Fibroblast of lung (primary cell): ENCODE data around the gene NFATC2. TPM values are rescaled to one million over a fixed set of nuclear protein-coding genes. Genes with fewer than 3 reads are reported as not detected.

ENCODE experiments used
- DNase-seq, 2 donors: peaks; one replicate each; pipeline versions ENCODE4 v3.0.0 to v3.0.0-alpha.2; 2010; ENCODE audit warnings: low read depth in 2 of 2
- H2AFZ ChIP-seq: 2 replicates; pipeline ENCODE4 v1.5.1; 2012; ENCODE audit warnings: low read length, control low read depth, inconsistent platforms
- H3K27ac ChIP-seq: 2 replicates; pipeline ENCODE4 v1.5.1; 2011; ENCODE audit warnings: low read length, control low read depth; ENCODE audit not compliant: insufficient read depth
- H3K27me3 ChIP-seq: 2 replicates; pipeline ENCODE4 v1.5.1; 2011; ENCODE audit warnings: mild to moderate bottlenecking, low read length; ENCODE audit not compliant: control insufficient read depth, insufficient read depth
- H3K36me3 ChIP-seq: 2 replicates; pipeline ENCODE4 v1.5.1; 2011; ENCODE audit warnings: low read length; ENCODE audit not compliant: control insufficient read depth, insufficient read depth
- H3K4me1 ChIP-seq: 2 replicates; pipeline ENCODE4 v1.5.1; 2011; ENCODE audit warnings: low read length; ENCODE audit not compliant: control insufficient read depth, insufficient read depth; ENCODE audit errors: extremely low read depth
- H3K4me2 ChIP-seq: 2 replicates; pipeline ENCODE4 v1.5.1; 2011; ENCODE audit warnings: low read length, control low read depth; ENCODE audit not compliant: insufficient read depth; ENCODE audit errors: extremely low read depth
- H3K4me3 ChIP-seq, 4 experiments: fragments of 200-600 bp in 1 of 4; sonication (generic) in 1 of 4; replicated peaks in 1 of 4; 2 replicates each; pipeline ENCODE4 v1.5.1; 2011 to 2016; ENCODE audit warnings: low read length in 4 of 4, low read depth in 3 of 4, mild to moderate bottlenecking in 3 of 4, control low read depth in 2 of 4, inconsistent platforms in 1 of 4, mixed read lengths in 1 of 4; ENCODE audit not compliant: insufficient read depth in 1 of 4; ENCODE audit errors: control extremely low read depth in 1 of 4
- H3K79me2 ChIP-seq: 2 replicates; pipeline ENCODE4 v1.5.1; 2012; ENCODE audit warnings: mild to moderate bottlenecking, low read length, inconsistent platforms; ENCODE audit not compliant: control insufficient read depth, insufficient read depth
- H3K9ac ChIP-seq: 2 replicates; pipeline ENCODE4 v1.5.1; 2011; ENCODE audit warnings: mild to moderate bottlenecking, low read length, control low read depth; ENCODE audit not compliant: insufficient read depth
- H3K9me3 ChIP-seq: 2 replicates; pipeline ENCODE4 v1.5.1; 2012; ENCODE audit warnings: low read depth, low read length; ENCODE audit not compliant: control insufficient read depth, insufficient read depth
- H4K20me1 ChIP-seq: 2 replicates; pipeline ENCODE4 v1.5.1; 2011; ENCODE audit warnings: low read length; ENCODE audit not compliant: control insufficient read depth, insufficient read depth; ENCODE audit errors: extremely low read depth
- EZH2 ChIP-seq: IDR thresholded peaks from 2 replicates; pipeline ENCODE4 v1.5.1; 2012; ENCODE audit warnings: low read length, control low read depth, mild to moderate bottlenecking; ENCODE audit errors: missing control alignments
- polyA plus RNA-seq, 2 donors: library from polyadenylated mRNA; depleted of rRNA in 1 of 2; stranded (reverse) in 1 of 2; unstranded in 1 of 2; fragments of >200 nt; gene quantifications; 2 replicates each; pipeline ENCODE4 v1.2.1, GENCODE V29; 2011 to 2012; ENCODE audit warnings: missing spikeins in 1 of 2
- total RNA-seq: library from RNA; depleted of rRNA; stranded (reverse); fragments of >200 nt; gene quantifications from 2 replicates; pipeline ENCODE4 v1.2.1, GENCODE V29; 2014
- TF ChIP-seq, protein P1 (sequence below), 2 donors: IDR thresholded peaks in 1 of 2; conservative IDR thresholded peaks in 1 of 2; 1 replicate in 1 of 2; 2 replicates in 1 of 2; pipeline ENCODE4 v1.5.1; 2011 to 2012; ENCODE audit warnings: low read length in 2 of 2, control low read depth in 1 of 2, inconsistent platforms in 1 of 2, low read depth in 1 of 2, mild to moderate bottlenecking in 1 of 2

The NFATC2 gene
- total and polyA plus RNA-seq, 2 donors (not counting 1 experiment from before 2014, with no cell fraction given) = 0.50 to 1.2 TPM

- Histone ChIP-seq H2AFZ (no peak overlapping the region), H3K4me2 (no peak overlapping the region), H3K9ac (no peak overlapping the region), H3K27ac (no peak overlapping the region), H3K36me3 (no peaks in the 10 kb centered on the region), H3K9me3 (no peaks in the 10 kb centered on the region), H4K20me1 (no peaks in the 10 kb centered on the region), H3K4me1 (peaks cover 12% of the 10 kb centered on the region), H3K27me3 (no peaks in the 10 kb centered on the region), H3K4me3 (no peak overlapping the region), H3K79me2 (no peaks in the 10 kb centered on the region)
- TF ChIP-seq, protein P1, sequence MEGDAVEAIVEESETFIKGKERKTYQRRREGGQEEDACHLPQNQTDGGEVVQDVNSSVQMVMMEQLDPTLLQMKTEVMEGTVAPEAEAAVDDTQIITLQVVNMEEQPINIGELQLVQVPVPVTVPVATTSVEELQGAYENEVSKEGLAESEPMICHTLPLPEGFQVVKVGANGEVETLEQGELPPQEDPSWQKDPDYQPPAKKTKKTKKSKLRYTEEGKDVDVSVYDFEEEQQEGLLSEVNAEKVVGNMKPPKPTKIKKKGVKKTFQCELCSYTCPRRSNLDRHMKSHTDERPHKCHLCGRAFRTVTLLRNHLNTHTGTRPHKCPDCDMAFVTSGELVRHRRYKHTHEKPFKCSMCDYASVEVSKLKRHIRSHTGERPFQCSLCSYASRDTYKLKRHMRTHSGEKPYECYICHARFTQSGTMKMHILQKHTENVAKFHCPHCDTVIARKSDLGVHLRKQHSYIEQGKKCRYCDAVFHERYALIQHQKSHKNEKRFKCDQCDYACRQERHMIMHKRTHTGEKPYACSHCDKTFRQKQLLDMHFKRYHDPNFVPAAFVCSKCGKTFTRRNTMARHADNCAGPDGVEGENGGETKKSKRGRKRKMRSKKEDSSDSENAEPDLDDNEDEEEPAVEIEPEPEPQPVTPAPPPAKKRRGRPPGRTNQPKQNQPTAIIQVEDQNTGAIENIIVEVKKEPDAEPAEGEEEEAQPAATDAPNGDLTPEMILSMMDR (conservative IDR thresholded peaks at IDR 0.05 in 1 of 2, IDR thresholded peaks at IDR 0.05 in 1 of 2; ENCODE audit: low read depth in 1 of 2, low read length in 2 of 2) = no peak
- TF ChIP-seq EZH2 = no peak
- no peak for DNase-seq
Observed at GRCh38 chr20:51449498-51450220, 92.9 kb downstream of the NFATC2 start.

GRCh38 chr20:51447765-51448148 lies 94.8 kb downstream of the NFATC2 start:
- peak overlapping the region; percentile 56 for H3K4me2 ChIP-seq

DNA sequence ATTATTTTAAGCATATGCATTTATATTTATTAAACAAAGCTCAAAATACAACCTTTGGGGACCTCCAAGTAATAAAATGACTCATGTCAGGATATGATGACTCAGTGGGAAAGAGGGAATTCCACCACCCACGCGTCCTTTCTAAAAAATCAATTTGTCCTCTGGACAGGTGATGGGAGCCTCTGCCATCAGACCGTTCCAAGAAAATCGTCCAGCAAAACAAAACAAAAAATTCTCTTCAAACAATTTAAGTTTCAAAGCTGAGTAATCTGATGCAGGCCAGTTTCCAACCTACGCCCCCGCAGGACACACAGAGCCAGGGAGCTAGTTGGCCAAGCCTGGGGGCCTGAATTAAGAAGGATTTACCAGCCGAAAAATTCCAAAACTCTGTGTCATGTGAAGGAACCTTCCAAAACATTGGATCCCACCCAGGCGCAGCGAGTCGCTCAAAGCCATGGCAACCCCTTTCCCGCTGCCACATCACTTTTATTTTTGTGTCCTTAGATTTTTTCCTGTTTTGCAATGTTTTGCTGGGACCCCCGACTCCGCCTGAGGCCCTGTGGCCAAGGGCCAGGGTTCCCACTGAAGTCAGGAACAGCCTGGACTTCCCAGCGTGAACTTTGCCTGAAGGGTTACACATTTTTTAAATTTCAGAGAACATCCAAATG lies 95.3 kb downstream of the NFATC2 start:
- peak; percentile 94 to 98 for DNase-seq
- Histone ChIP-seq H2AFZ (no peak overlapping the region), H3K4me1 (peaks cover 12% of the 10 kb centered on the region), H3K4me3 (peak overlapping the region in 2 of 4 experiments; percentile 8 to 17), H3K36me3 (no peaks in the 10 kb centered on the region), H4K20me1 (no peaks in the 10 kb centered on the region), H3K27ac (peak overlapping the region; percentile 68), H3K4me2 (peak overlapping the region; percentile 66), H3K9me3 (no peaks in the 10 kb centered on the region), H3K9ac (peak overlapping the region; percentile 21), H3K27me3 (no peaks in the 10 kb centered on the region), H3K79me2 (no peaks in the 10 kb centered on the region)
- TF ChIP-seq, protein P1 (conservative IDR thresholded peaks at IDR 0.05 in 1 of 2, IDR thresholded peaks at IDR 0.05 in 1 of 2; ENCODE audit: low read depth in 1 of 2, low read length in 2 of 2) = peak in 1 of 2 donors; percentile 5
- no peak for TF ChIP-seq EZH2

More at GRCh38 chr20:51447765-51448148, 94.8 kb downstream of the NFATC2 start:
- TF ChIP-seq, protein P1 (conservative IDR thresholded peaks at IDR 0.05 in 1 of 2, IDR thresholded peaks at IDR 0.05 in 1 of 2; ENCODE audit: low read depth in 1 of 2, low read length in 2 of 2) = no peak
- no peak for TF ChIP-seq EZH2
- Histone ChIP-seq H3K79me2 (no peaks in the 10 kb centered on the region), H3K9me3 (no peaks in the 10 kb centered on the region), H3K4me1 (peaks cover 12% of the 10 kb centered on the region), H4K20me1 (no peaks in the 10 kb centered on the region), H3K27ac (peak overlapping the region; percentile 68), H2AFZ (no peak overlapping the region), H3K36me3 (no peaks in the 10 kb centered on the region), H3K9ac (peak overlapping the region; percentile 21), H3K4me3 (no peak overlapping the region), H3K27me3 (no peaks in the 10 kb centered on the region)
- DNase-seq = no peak
